IMR-90 (cell line): ENCODE data around the gene ABCB6. TPM values are rescaled to one million over a fixed set of nuclear protein-coding genes. Genes with fewer than 3 reads are reported as not detected.

Source experiments
- ATAC-seq: fragments of 200-7000 bp; cut with Tn5 transposase; 2 replicates; pipeline ENCODE4 v1.9.1; 2020; ENCODE audit warnings: low read depth, mild to moderate bottlenecking, moderate library complexity
- BruUV-seq: library from RNA; stranded (reverse); fragments of 400-500 nt; replicated peaks from 2 replicates; lab custom pipeline; 2021; lab: Mats Ljungman, UMichigan
- CTCF ChIA-PET: fragments of 300-600 bp; formaldehyde crosslinking; extraction: SDS; loops from one replicate; lab custom pipeline; 2021; ENCODE audit warnings: antibody characterized with exemption; lab: Yijun Ruan, JAX
- POLR2A ChIA-PET: fragments of 300-600 bp; sonication (Branson Sonifier 250); formaldehyde crosslinking; loops from one replicate; lab custom pipeline; 2022; ENCODE audit warnings: antibody characterized with exemption; ENCODE audit not compliant: unreplicated experiment; lab: Charles Lee
- DNase-seq: peaks from one replicate; pipeline ENCODE4 v3.0.0; 2013
- H2AFZ ChIP-seq: replicated peaks from 2 replicates; pipeline ENCODE3; 2013; ENCODE audit warnings: low read length, mild to moderate bottlenecking; ENCODE audit not compliant: poor library complexity
- H2AK5ac ChIP-seq: 2 replicates; pipeline ENCODE4 v1.6.1; 2013; ENCODE audit warnings: low read depth, low read length, inconsistent platforms
- H2AK9ac ChIP-seq: replicated peaks from 2 replicates; pipeline ENCODE3; 2013; ENCODE audit warnings: mild to moderate bottlenecking, low read depth, low read length, moderate library complexity; ENCODE audit not compliant: poor library complexity
- H2BK120ac ChIP-seq: 2 replicates; pipeline ENCODE4 v1.6.1; 2013; ENCODE audit warnings: low read depth, low read length, inconsistent platforms
- H2BK15ac ChIP-seq: 3 replicates; pipeline ENCODE4 v1.6.1; 2013; ENCODE audit warnings: low read depth, low read length, inconsistent platforms
- H2BK20ac ChIP-seq: 2 replicates; pipeline ENCODE4 v1.6.1; 2013; ENCODE audit warnings: low read depth, mild to moderate bottlenecking, inconsistent platforms, low read length, moderate library complexity
- H2BK5ac ChIP-seq: 2 replicates; pipeline ENCODE4 v1.6.1; 2013; ENCODE audit warnings: mild to moderate bottlenecking, low read depth, low read length, inconsistent platforms; ENCODE audit not compliant: poor library complexity, severe bottlenecking
- H3K14ac ChIP-seq: replicated peaks from 2 replicates; pipeline ENCODE4 v1.6.1; 2013; ENCODE audit warnings: low read depth, low read length, inconsistent platforms
- H3K18ac ChIP-seq: 2 replicates; pipeline ENCODE4 v1.6.1; 2013; ENCODE audit warnings: low read depth, low read length, control low read depth
- H3K23ac ChIP-seq: 2 replicates; pipeline ENCODE4 v1.6.1; 2013; ENCODE audit warnings: low read depth, low read length, inconsistent platforms
- H3K27ac ChIP-seq: 2 replicates; pipeline ENCODE4 v1.5.1; 2013; ENCODE audit warnings: mild to moderate bottlenecking, control low read depth, low read length; ENCODE audit not compliant: insufficient read depth
- H3K27me3 ChIP-seq: 2 replicates; pipeline ENCODE4 v1.6.1; 2013; ENCODE audit warnings: low read length; ENCODE audit not compliant: control insufficient read depth, insufficient read depth
- H3K36me3 ChIP-seq: 2 replicates; pipeline ENCODE4 v1.6.1; 2013; ENCODE audit warnings: low read length, mixed read lengths; ENCODE audit not compliant: control insufficient read depth, insufficient read depth
- H3K4ac ChIP-seq: 2 replicates; pipeline ENCODE4 v1.6.1; 2013; ENCODE audit warnings: low read depth, low read length, inconsistent platforms
- H3K4me1 ChIP-seq: 2 replicates; pipeline ENCODE4 v1.6.1; 2013; ENCODE audit warnings: low read length, mixed read lengths; ENCODE audit not compliant: control insufficient read depth, insufficient read depth
- H3K4me2 ChIP-seq: 2 replicates; pipeline ENCODE4 v1.6.1; 2013; ENCODE audit warnings: low read depth, mild to moderate bottlenecking, control low read depth, low read length, moderate library complexity
- H3K4me3 ChIP-seq: 2 replicates; pipeline ENCODE4 v1.5.1; 2013; ENCODE audit warnings: low read depth, mild to moderate bottlenecking, control low read depth, low read length, moderate library complexity; ENCODE audit not compliant: insufficient read depth
- H3K56ac ChIP-seq: 2 replicates; pipeline ENCODE4 v1.6.1; 2013; ENCODE audit warnings: low read length, inconsistent platforms; ENCODE audit not compliant: insufficient read depth; ENCODE audit errors: extremely low read depth
- H3K79me1 ChIP-seq, 2 experiments: 2 replicates each; pipeline ENCODE4 v1.6.1; 2013; ENCODE audit warnings: low read length in 2 of 2, inconsistent platforms in 1 of 2, low read depth in 1 of 2
- H3K9ac ChIP-seq: 2 replicates; pipeline ENCODE4 v1.6.1; 2013; ENCODE audit warnings: low read depth, low read length, control low read depth
- H3K9me1 ChIP-seq: 2 replicates; pipeline ENCODE4 v1.6.1; 2013; ENCODE audit warnings: low read length, inconsistent platforms; ENCODE audit not compliant: insufficient read depth
- H3K9me3 ChIP-seq: 2 replicates; pipeline ENCODE4 v1.6.1; 2013; ENCODE audit warnings: low read length; ENCODE audit not compliant: control insufficient read depth, insufficient read depth
- H4K20me1 ChIP-seq: 2 replicates; pipeline ENCODE4 v1.6.1; 2013; ENCODE audit warnings: low read length, inconsistent platforms; ENCODE audit not compliant: insufficient read depth
- H4K5ac ChIP-seq: 2 replicates; pipeline ENCODE4 v1.6.1; 2013; ENCODE audit warnings: mild to moderate bottlenecking, low read depth, low read length, control low read depth
- H4K8ac ChIP-seq, 2 experiments: 2 replicates each; pipeline ENCODE4 v1.6.1; 2013; ENCODE audit warnings: low read depth in 2 of 2, low read length in 2 of 2, control low read depth in 1 of 2, inconsistent platforms in 1 of 2
- H4K91ac ChIP-seq: 2 replicates; pipeline ENCODE4 v1.6.1; 2013; ENCODE audit warnings: low read depth, low read length, inconsistent platforms; ENCODE audit not compliant: insufficient read depth
- BHLHE40 ChIP-seq: fragments of 150-350 bp; IDR thresholded peaks from 2 replicates; pipeline ENCODE4 v1.6.1; 2016; ENCODE audit warnings: mild to moderate bottlenecking, low read depth, low read length
- CEBPB ChIP-seq: IDR thresholded peaks from 2 replicates; pipeline ENCODE4 v1.6.1; 2012; ENCODE audit warnings: low read depth, low read length, improper control_type of control experiment
- MAFK ChIP-seq: IDR thresholded peaks from 2 replicates; pipeline ENCODE4 v1.6.1; 2012; ENCODE audit warnings: low read depth, low read length, improper control_type of control experiment
- POLR2A ChIP-seq: IDR thresholded peaks from 2 replicates; pipeline ENCODE4 v1.6.1; 2012; ENCODE audit warnings: mild to moderate bottlenecking, low read depth, low read length
- RAD21 ChIP-seq: IDR thresholded peaks from 2 replicates; pipeline ENCODE4 v1.6.1; 2012; ENCODE audit warnings: low read length, improper control_type of control experiment
- WGBS, 2 experiments: methylation state at CpG; one replicate each; pipeline versions ENCODE4 v1.1.5 to v1.1.7; 2013; ENCODE audit warnings: missing lambda C conversion rate in 2 of 2; ENCODE audit not compliant: insufficient read length in 1 of 2; ENCODE audit errors: extremely low coverage in 2 of 2; 5-methylcytosine and 5-hydroxymethylcytosine counted together
- dilution Hi-C: fragments of 300-500 bp; cut with HindIII; formaldehyde crosslinking; loops from one replicate; pipeline ENCODE4 v1.14.3; 2018; ENCODE audit warnings: low sequenced_read_pairs; ENCODE audit not compliant: unreplicated experiment
- in situ Hi-C: fragments of 300-500 bp; cut with MboI; formaldehyde crosslinking; loops from 3 replicates; pipeline ENCODE4 v1.14.3; 2019; ENCODE audit warnings: low sequenced_read_pairs, inconsistent platforms, mixed read lengths
- intact Hi-C: fragments of 100-400 bp; cut with micrococcal nuclease; formaldehyde crosslinking; loops from 2 replicates; pipeline ENCODE4 v1.10.0; 2022
- polyA plus RNA-seq, 3 experiments: library from polyadenylated mRNA; depleted of rRNA; stranded (reverse); fragments of >200 nt; gene quantifications; 2 replicates each; pipeline ENCODE4 v1.2.3, GENCODE V29; 2012; ENCODE audit warnings: low replicate concordance in 1 of 3
- total RNA-seq: library from RNA; depleted of rRNA; stranded (reverse); fragments of >200 nt; gene quantifications from 2 replicates; pipeline ENCODE4 v1.2.3, GENCODE V29; 2012

ABCB6 gene
- total and polyA plus RNA-seq, 2 of the 4 experiments (the other 2 are of a cell fraction) = 12.5 to 24.7 TPM

GRCh38 chr2:219207884-219208740 is 10.6 kb downstream of the ABCB6 start:
- peak overlapping the region; percentile 90 for H2AK9ac ChIP-seq
- TF ChIP-seq POLR2A (no peak), RAD21 (no peak), CEBPB (no peak), BHLHE40 (peak; percentile 16; the same call in 1 of the 2 replicates), MAFK (no peak)
- H4K20me1 ChIP-seq = peaks cover 9% of the 10 kb centered on the region; the same call in 1 of the 2 replicates
- peak overlapping the region in 1 of 2 experiments; percentile 52; a peak in 2 of 4 replicates for H4K8ac ChIP-seq
- peak overlapping the region; percentile 69 for H3K27ac ChIP-seq
- peak overlapping the region; percentile 99 for H3K4me2 ChIP-seq
- H3K23ac ChIP-seq = peak overlapping the region; percentile 94
- ATAC-seq = peak; percentile 1; the same call in 1 of the 2 replicates
- no peak overlapping the region for H4K5ac ChIP-seq
- in situ Hi-C loops = loop anchor here (5.0 kb wide), 1 partner anchor 36 kb away; the partner anchor contains the start of gene SLC23A3
- dilution Hi-C loops = no loop called here
- peak overlapping the region; percentile 90 for H3K4ac ChIP-seq
- H2BK15ac ChIP-seq = no peak overlapping the region
- no peak overlapping the region for H2BK20ac ChIP-seq
- H3K9ac ChIP-seq = peak overlapping the region; percentile 78; the same call in 1 of the 2 replicates
- peak overlapping the region; percentile 91 for H2AFZ ChIP-seq
- no peaks in the 10 kb centered on the region for H3K27me3 ChIP-seq
- H3K4me1 ChIP-seq = peaks cover 16% of the 10 kb centered on the region
- H3K36me3 ChIP-seq = peaks cover 35% of the 10 kb centered on the region
- ChIA-PET CTCF (interaction anchor here (0.6 to 1.4 kb wide), 2 partner anchors 10 to 179 kb away, joined by 3 to 5 read pairs; partner anchors contain the start of gene DNPEP), POLR2A (interaction anchor here (1.1 kb wide), 1 partner anchor 9 kb away, joined by 3 read pairs; no protein-coding TSS in a partner anchor)
- H2BK5ac ChIP-seq = peak overlapping the region; percentile 46
- no peaks in the 10 kb centered on the region for H3K9me3 ChIP-seq
- peak; percentile 59 for DNase-seq
- H3K4me3 ChIP-seq = peak overlapping the region; percentile 84; the same call in 1 of the 2 replicates
- peak overlapping the region; percentile 92 for H3K14ac ChIP-seq
- H3K56ac ChIP-seq = no peak overlapping the region
- intact Hi-C loops = loop anchor here (2.0 kb wide), 1 partner anchor 31 kb away; the partner anchor contains the start of gene CNPPD1
- peaks cover 5 to 19% of the 10 kb centered on the region in 2 experiments; a peak in 3 of 4 replicates for H3K79me1 ChIP-seq
- no TSS peak for BruUV-seq
- WGBS, 2 experiments = 56% methylated on average over 5 of the region's 17 CpGs; no CpG with 5 or more reads in 1 of the 2 experiments
- H3K9me1 ChIP-seq = peaks cover 8% of the 10 kb centered on the region; the same call in 1 of the 2 replicates
- H3K18ac ChIP-seq = no peak overlapping the region
- H4K91ac ChIP-seq = peak overlapping the region; percentile 58
- peak overlapping the region; percentile 6 for H2BK120ac ChIP-seq
- peak overlapping the region; percentile 65; the same call in 1 of the 2 replicates for H2AK5ac ChIP-seq
